NT2/D1 (cell line): Measurements from ENCODE around the gene ACAD8.

Source experiments
- SUZ12 ChIP-seq: IDR thresholded peaks from 2 replicates; pipeline ENCODE4 v1.6.1; 2011; ENCODE audit not compliant: insufficient read length, insufficient read depth; ENCODE audit errors: extremely low read depth
- ZNF274 ChIP-seq: IDR thresholded peaks from 2 replicates; pipeline ENCODE4 v1.6.1; 2011; ENCODE audit warnings: mild to moderate bottlenecking, low read depth, low read length

DNA sequence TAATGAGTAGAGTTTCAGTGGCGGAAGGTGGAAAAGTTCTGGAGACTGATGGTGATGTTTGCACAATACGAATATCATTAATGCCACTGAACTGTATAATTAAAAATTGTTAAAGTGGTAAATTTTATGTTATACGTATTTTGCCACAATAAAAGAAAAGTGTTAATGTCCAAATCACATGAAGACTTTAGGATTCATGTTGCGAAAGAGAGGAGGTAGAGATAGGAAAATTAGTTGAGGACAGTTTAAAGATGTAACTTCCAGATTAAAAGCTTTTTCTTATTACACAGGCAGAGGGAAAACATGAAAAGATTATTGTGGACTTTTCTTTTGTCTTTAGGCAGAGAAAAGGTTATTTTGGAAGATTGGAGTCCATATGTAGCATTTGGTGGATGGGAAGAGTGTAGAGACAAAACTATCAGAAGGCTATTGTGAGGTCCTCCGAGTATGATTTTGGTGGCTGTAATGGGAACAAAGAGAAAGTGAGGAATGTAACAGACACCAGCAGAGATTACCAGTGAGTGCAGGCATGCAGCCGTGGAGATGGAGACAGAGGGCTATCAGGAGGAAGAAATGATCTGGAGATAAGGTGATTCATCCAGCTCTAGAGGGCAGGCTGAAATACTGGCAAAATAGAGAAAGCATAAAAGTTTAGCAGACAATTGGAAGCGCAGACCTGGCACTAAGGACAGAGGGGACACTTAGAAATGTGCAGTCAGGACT is 16.4 kb upstream of the ACAD8 start:
- no peak for TF ChIP-seq SUZ12
- no peak for TF ChIP-seq ZNF274
